Activated CD8-positive, alpha-beta T cell treated with anti-CD3 and anti-CD28 coated beads for 36 hours (primary cell): ENCODE data around the gene TUBA4A. TPM values are rescaled to one million over a fixed set of nuclear protein-coding genes. Genes with fewer than 3 reads are reported as not detected.

Source experiments
- ATAC-seq: fragments of 200-7000 bp; cut with Tn5 transposase; one replicate; pipeline ENCODE4 v1.10.0; 2021; ENCODE audit warnings: mild to moderate bottlenecking, moderate library complexity
- CTCF ChIA-PET: fragments of 350-600 bp; sonication (Branson Sonifier 250); formaldehyde crosslinking; loops from one replicate; lab custom pipeline; 2021; ENCODE audit warnings: antibody characterized with exemption; lab: Charles Lee
- POLR2A ChIA-PET: fragments of 350-600 bp; sonication (Branson Sonifier 250); formaldehyde crosslinking; loops from one replicate; lab custom pipeline; 2021; ENCODE audit warnings: antibody characterized with exemption; lab: Charles Lee
- DNase-seq: peaks from one replicate; pipeline ENCODE4 v3.0.0-alpha.2; 2020
- H3K27ac Mint-ChIP-seq: one replicate; pipeline ENCODE4 v1.8.0; 2021; ENCODE audit warnings: mild to moderate bottlenecking, mixed read lengths
- H3K27me3 Mint-ChIP-seq: one replicate; pipeline ENCODE4 v1.8.0; 2021; ENCODE audit warnings: mixed read lengths
- H3K36me3 Mint-ChIP-seq: one replicate; pipeline ENCODE4 v1.8.0; 2021; ENCODE audit warnings: low read depth, mixed read lengths
- H3K4me1 Mint-ChIP-seq: one replicate; pipeline ENCODE4 v1.8.0; 2021; ENCODE audit warnings: low read depth, mixed read lengths
- H3K4me3 Mint-ChIP-seq: one replicate; pipeline ENCODE4 v1.8.0; 2021; ENCODE audit warnings: mild to moderate bottlenecking, moderate library complexity, mixed read lengths
- H3K9me3 Mint-ChIP-seq: one replicate; pipeline ENCODE4 v1.8.0; 2021; ENCODE audit warnings: mixed read lengths
- CTCF ChIP-seq: fragments of 200-600 bp; IDR thresholded peaks from one replicate; pipeline ENCODE4 v1.8.0; 2022; ENCODE audit warnings: antibody characterized with exemption, mild to moderate bottlenecking
- intact Hi-C: fragments of 100-400 bp; cut with micrococcal nuclease; formaldehyde crosslinking; loops from one replicate; pipeline ENCODE4 v1.10.0; 2022
- total RNA-seq, 2 experiments: library from RNA; stranded (reverse); gene quantifications; one replicate each; pipeline ENCODE4 v1.2.3, GENCODE V29; 2021

TUBA4A gene
- total RNA-seq, 2 experiments from 2014 or later = 226 TPM

- intact Hi-C loops = loop anchor here (5.0 kb wide), 1 partner anchor 68 kb away; no protein-coding TSS in a partner anchor
- no peak for TF ChIP-seq CTCF
- Mint-ChIP-seq H3K27me3 (no peaks in the 10 kb centered on the region), H3K27ac (peak overlapping the region; percentile 75), H3K4me3 (peak overlapping the region; percentile 95), H3K36me3 (peaks cover 73% of the 10 kb centered on the region), H3K9me3 (no peaks in the 10 kb centered on the region), H3K4me1 (peaks cover 39% of the 10 kb centered on the region)
- ChIA-PET POLR2A (interaction anchor here (0.9 to 9.9 kb wide), 10 partner anchors 10 to 343 kb away, joined by 3 to 239 read pairs (median 10); partner anchors contain the start of genes ABCB6, CNPPD1, DNAJB2 and GLB1L), CTCF (interaction anchor here (1.2 to 3.0 kb wide), 11 partner anchors 17 to 74 kb away, joined by 3 to 15 read pairs (median 7); partner anchors contain the start of genes CNPPD1, DNAJB2, GLB1L and NHEJ1)
- no peak for DNase-seq
- no peak for ATAC-seq
Observed at GRCh38 chr2:219228911-219229304, 24.8 kb downstream of the TUBA4A start.

GRCh38 chr2:219228041-219228910 lies 25.4 kb downstream of the TUBA4A start:
- Mint-ChIP-seq H3K27ac (peak overlapping the region; percentile 75), H3K36me3 (peaks cover 73% of the 10 kb centered on the region), H3K9me3 (no peaks in the 10 kb centered on the region), H3K27me3 (no peaks in the 10 kb centered on the region), H3K4me1 (peaks cover 38% of the 10 kb centered on the region), H3K4me3 (peak overlapping the region; percentile 95)
- DNase-seq (no peak), ATAC-seq (no peak)
- no peak for TF ChIP-seq CTCF
- CTCF ChIA-PET = interaction anchor here (0.7 to 2.5 kb wide), 8 partner anchors 20 to 330 kb away, joined by 3 to 12 read pairs (median 6); partner anchors contain the start of genes DNAJB2, NHEJ1 and SLC23A3
- POLR2A ChIA-PET = interaction anchor here (0.6 to 9.9 kb wide), 11 partner anchors 9 to 342 kb away, joined by 3 to 239 read pairs (median 10); partner anchors contain the start of genes ABCB6, CNPPD1, DNAJB2 and GLB1L
- intact Hi-C loops = loop anchor here (5.0 kb wide), 1 partner anchor 69 kb away; no protein-coding TSS in a partner anchor

- Mint-ChIP-seq H3K9me3 (no peaks in the 10 kb centered on the region), H3K27me3 (no peaks in the 10 kb centered on the region), H3K4me1 (peaks cover 20% of the 10 kb centered on the region), H3K27ac (no peak overlapping the region), H3K4me3 (no peak overlapping the region), H3K36me3 (peaks cover 61% of the 10 kb centered on the region)
- intact Hi-C loops = loop anchor here (5.0 kb wide), 1 partner anchor 72 kb away; no protein-coding TSS in a partner anchor
- DNase-seq = no peak
- ChIA-PET CTCF (no interaction called here), POLR2A (interaction anchor here (1.3 to 9.9 kb wide), 2 partner anchors 21 to 29 kb away, joined by 4 to 239 read pairs; partner anchors contain the start of genes GLB1L, STK16, TUBA4A and TUBA4B)
- ATAC-seq = no peak
- no peak for TF ChIP-seq CTCF
Observed at GRCh38 chr2:219225350-219225749, 28.4 kb downstream of the TUBA4A start.

GRCh38 chr2:219223831-219224610 lies 29.7 kb downstream of the TUBA4A start:
- H3K4me3 Mint-ChIP-seq = no peak overlapping the region
- no peak for ATAC-seq

More at GRCh38 chr2:219223831-219224610, 29.7 kb downstream of the TUBA4A start:
- H3K36me3 Mint-ChIP-seq = peaks cover 66% of the 10 kb centered on the region
- intact Hi-C loops = no loop called here
- DNase-seq = no peak
- H3K4me1 Mint-ChIP-seq = peaks cover 29% of the 10 kb centered on the region
- ChIA-PET POLR2A (interaction anchor here (0.7 to 1.4 kb wide), 5 partner anchors 13 to 1157 kb away, joined by 3 to 4 read pairs (median 3); partner anchors contain the start of genes CNPPD1 and TUBA4A), CTCF (interaction anchor here (0.7 to 1.0 kb wide), 2 partner anchors 13 to 71 kb away, joined by 3 to 4 read pairs; no protein-coding TSS in a partner anchor)
- no peak overlapping the region for H3K27ac Mint-ChIP-seq
- TF ChIP-seq CTCF = no peak
- no peaks in the 10 kb centered on the region for H3K27me3 Mint-ChIP-seq
- no peaks in the 10 kb centered on the region for H3K9me3 Mint-ChIP-seq
